Liver (tissue), 3 donors: ENCODE results near the gene KCNJ4.

Source experiments
- CTCF ChIP-seq: fragments of 150-350 bp; IDR thresholded peaks from 2 replicates; pipeline ENCODE4 v1.5.1; 2017; ENCODE audit warnings: improper control_type of control experiment, low read depth, low read length; ENCODE audit not compliant: missing input control
- HNF4G ChIP-seq: IDR thresholded peaks from 2 replicates; pipeline ENCODE4 v1.6.1; 2016; ENCODE audit warnings: antibody characterized with exemption
- donor health status: healthy.
- donor health status: healthy.

GRCh38 chr22:38406617-38407016 is 48.4 kb downstream of the KCNJ4 start:
- TF ChIP-seq HNF4G (no peak), CTCF (no peak)
